ENCODE data around the gene PARD3.

The PARD3 gene

GRCh38 chr10:34612446-34612845, 202.7 kb downstream of the PARD3 start:
- Histone ChIP-seq H3K4me1 (ENCODE audit: control insufficient read depth in 1 of 2, insufficient read depth in 2 of 2, low read length in 2 of 2) (no peaks in the 10 kb centered on the region), H4K91ac (ENCODE audit: low read depth, low read length) (no peak overlapping the region), H4K12ac (ENCODE audit: low read depth, low read length) (no peak overlapping the region), H3K79me1 (ENCODE audit: low read length) (no peaks in the 10 kb centered on the region), H3K14ac (ENCODE audit: low read length) (no peak overlapping the region), H3K79me2 (ENCODE audit: control insufficient read depth, insufficient read depth, low read length, poor library complexity) (no peaks in the 10 kb centered on the region), H3K9ac (ENCODE audit: low read length) (no peak overlapping the region), H3K9me3 (ENCODE audit: insufficient read depth, low read depth, low read length) (no peaks in the 10 kb centered on the region), H2BK5ac (ENCODE audit: low read depth, low read length, poor library complexity) (no peak overlapping the region), H3K36me3 (ENCODE audit: control insufficient read depth in 1 of 2, insufficient read depth in 2 of 2, low read length in 2 of 2) (no peaks in the 10 kb centered on the region), H3K18ac (ENCODE audit: low read length) (no peak overlapping the region), H3K27me3 (ENCODE audit: insufficient read depth, low read length) (no peaks in the 10 kb centered on the region), H4K8ac (ENCODE audit: low read depth, low read length) (no peak overlapping the region), H2BK12ac (ENCODE audit: low read length) (no peak overlapping the region), H3K4ac (ENCODE audit: low read depth, low read length) (no peak overlapping the region), H3K4me3 (ENCODE audit: low read depth, low read length) (no peak overlapping the region), H3K27ac (ENCODE audit: low read depth, low read length) (no peak overlapping the region), H2AFZ (ENCODE audit: insufficient read depth, low read length, poor library complexity) (no peak overlapping the region), H2BK120ac (ENCODE audit: insufficient read depth, low read length, poor library complexity) (no peak overlapping the region), H3K4me2 (ENCODE audit: low read length) (no peak overlapping the region), H2AK5ac (ENCODE audit: low read length) (no peak overlapping the region), H3K23ac (ENCODE audit: low read length) (no peak overlapping the region)
- no CpG with 5 or more reads among the region's 3 CpGs for WGBS (ENCODE audit: extremely low coverage, insufficient coverage, insufficient read length)
- peak in 1 of 2 donors; percentile 13 for DNase-seq

- Histone ChIP-seq H3K4me1 (ENCODE audit: control insufficient read depth in 1 of 2, insufficient read depth in 2 of 2, low read length in 2 of 2) (no peaks in the 10 kb centered on the region), H4K91ac (ENCODE audit: low read depth, low read length) (no peak overlapping the region), H4K12ac (ENCODE audit: low read depth, low read length) (no peak overlapping the region), H3K23ac (ENCODE audit: low read length) (no peak overlapping the region), H2BK12ac (ENCODE audit: low read length) (no peak overlapping the region), H3K9me3 (ENCODE audit: insufficient read depth, low read depth, low read length) (no peaks in the 10 kb centered on the region), H3K4me2 (ENCODE audit: low read length) (no peak overlapping the region), H3K36me3 (ENCODE audit: control insufficient read depth in 1 of 2, insufficient read depth in 2 of 2, low read length in 2 of 2) (no peaks in the 10 kb centered on the region), H3K79me1 (ENCODE audit: low read length) (no peaks in the 10 kb centered on the region), H2BK120ac (ENCODE audit: insufficient read depth, low read length, poor library complexity) (no peak overlapping the region), H3K27ac (ENCODE audit: low read depth, low read length) (no peak overlapping the region), H2AK5ac (ENCODE audit: low read length) (no peak overlapping the region), H3K18ac (ENCODE audit: low read length) (no peak overlapping the region), H4K8ac (ENCODE audit: low read depth, low read length) (no peak overlapping the region), H2BK5ac (ENCODE audit: low read depth, low read length, poor library complexity) (no peak overlapping the region), H3K4me3 (ENCODE audit: low read depth, low read length) (no peak overlapping the region), H3K14ac (ENCODE audit: low read length) (no peak overlapping the region), H2AFZ (ENCODE audit: insufficient read depth, low read length, poor library complexity) (no peak overlapping the region), H3K79me2 (ENCODE audit: control insufficient read depth, insufficient read depth, low read length, poor library complexity) (no peaks in the 10 kb centered on the region), H3K4ac (ENCODE audit: low read depth, low read length) (no peak overlapping the region), H3K9ac (ENCODE audit: low read length) (no peak overlapping the region), H3K27me3 (ENCODE audit: insufficient read depth, low read length) (no peaks in the 10 kb centered on the region)
- no CpG with 5 or more reads among the region's 9 CpGs for WGBS (ENCODE audit: extremely low coverage, insufficient coverage, insufficient read length)
- peak; percentile 74 to 81 for DNase-seq
These were observed 205.7 kb downstream of the PARD3 start for GRCh38 chr10:34609287-34609940.

- no CpG with 5 or more reads among the region's 3 CpGs for WGBS (ENCODE audit: extremely low coverage, insufficient coverage, insufficient read length)
- Histone ChIP-seq H3K27ac (ENCODE audit: low read depth, low read length) (no peak overlapping the region), H2BK120ac (ENCODE audit: insufficient read depth, low read length, poor library complexity) (no peak overlapping the region), H4K8ac (ENCODE audit: low read depth, low read length) (no peak overlapping the region), H3K23ac (ENCODE audit: low read length) (no peak overlapping the region), H3K79me2 (ENCODE audit: control insufficient read depth, insufficient read depth, low read length, poor library complexity) (no peaks in the 10 kb centered on the region), H2AK5ac (ENCODE audit: low read length) (no peak overlapping the region), H3K14ac (ENCODE audit: low read length) (no peak overlapping the region), H3K18ac (ENCODE audit: low read length) (no peak overlapping the region), H3K4me1 (ENCODE audit: control insufficient read depth in 1 of 2, insufficient read depth in 2 of 2, low read length in 2 of 2) (no peaks in the 10 kb centered on the region), H3K36me3 (ENCODE audit: control insufficient read depth in 1 of 2, insufficient read depth in 2 of 2, low read length in 2 of 2) (no peaks in the 10 kb centered on the region), H3K27me3 (ENCODE audit: insufficient read depth, low read length) (no peaks in the 10 kb centered on the region), H3K4me2 (ENCODE audit: low read length) (no peak overlapping the region), H2AFZ (ENCODE audit: insufficient read depth, low read length, poor library complexity) (no peak overlapping the region), H4K91ac (ENCODE audit: low read depth, low read length) (no peak overlapping the region), H3K9me3 (ENCODE audit: insufficient read depth, low read depth, low read length) (no peaks in the 10 kb centered on the region), H4K12ac (ENCODE audit: low read depth, low read length) (no peak overlapping the region), H3K9ac (ENCODE audit: low read length) (no peak overlapping the region), H2BK12ac (ENCODE audit: low read length) (no peak overlapping the region), H3K4me3 (ENCODE audit: low read depth, low read length) (no peak overlapping the region), H2BK5ac (ENCODE audit: low read depth, low read length, poor library complexity) (no peak overlapping the region), H3K79me1 (ENCODE audit: low read length) (no peaks in the 10 kb centered on the region), H3K4ac (ENCODE audit: low read depth, low read length) (no peak overlapping the region)
- DNase-seq: peak in 1 of 2 donors; percentile 31
These were observed 207.2 kb downstream of the PARD3 start for GRCh38 chr10:34607894-34608293.

DNA sequence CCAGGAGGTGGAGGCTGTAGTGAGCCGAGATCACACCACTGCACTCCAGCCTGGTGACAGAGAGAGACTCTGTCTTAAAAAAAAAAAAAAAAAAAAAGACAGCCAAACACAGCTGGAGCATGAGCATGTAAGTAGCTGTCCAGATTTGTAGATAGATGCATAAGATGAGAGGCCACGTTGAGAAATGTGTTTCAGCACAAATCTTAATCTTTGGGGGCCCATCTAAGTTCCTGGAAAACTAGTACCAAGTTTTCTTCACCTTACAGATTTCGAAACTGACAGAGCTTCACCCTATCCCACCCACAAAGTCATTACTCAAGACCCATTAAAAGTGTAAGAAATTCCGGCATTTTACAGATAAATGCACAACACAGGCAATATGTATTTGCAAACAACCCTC, 208.2 kb downstream of the PARD3 start:
- no peak overlapping the region for H3K4ac ChIP-seq (ENCODE audit: low read depth, low read length)
- no peaks in the 10 kb centered on the region for H3K79me2 ChIP-seq (ENCODE audit: control insufficient read depth, insufficient read depth, low read length, poor library complexity)
- no peaks in the 10 kb centered on the region for H3K4me1 ChIP-seq (ENCODE audit: control insufficient read depth in 1 of 2, insufficient read depth in 2 of 2, low read length in 2 of 2)
- H3K9me3 ChIP-seq (ENCODE audit: insufficient read depth, low read depth, low read length): no peaks in the 10 kb centered on the region
- H3K23ac ChIP-seq (ENCODE audit: low read length): no peak overlapping the region
- no peaks in the 10 kb centered on the region for H3K27me3 ChIP-seq (ENCODE audit: insufficient read depth, low read length)
- no peak overlapping the region for H3K4me3 ChIP-seq (ENCODE audit: low read depth, low read length)
- no peaks in the 10 kb centered on the region for H3K79me1 ChIP-seq (ENCODE audit: low read length)
- no peak overlapping the region for H4K91ac ChIP-seq (ENCODE audit: low read depth, low read length)
- no peak overlapping the region for H3K14ac ChIP-seq (ENCODE audit: low read length)
- no CpG with 5 or more reads among the region's 4 CpGs for WGBS (ENCODE audit: extremely low coverage, insufficient coverage, insufficient read length)
- H3K18ac ChIP-seq (ENCODE audit: low read length): no peak overlapping the region
- no peak overlapping the region for H2BK5ac ChIP-seq (ENCODE audit: low read depth, low read length, poor library complexity)
- no peak overlapping the region for H4K12ac ChIP-seq (ENCODE audit: low read depth, low read length)
- H2AFZ ChIP-seq (ENCODE audit: insufficient read depth, low read length, poor library complexity): no peak overlapping the region
- no peaks in the 10 kb centered on the region for H3K36me3 ChIP-seq (ENCODE audit: control insufficient read depth in 1 of 2, insufficient read depth in 2 of 2, low read length in 2 of 2)
- H3K4me2 ChIP-seq (ENCODE audit: low read length): no peak overlapping the region
- no peak overlapping the region for H3K27ac ChIP-seq (ENCODE audit: low read depth, low read length)
- H2AK5ac ChIP-seq (ENCODE audit: low read length): no peak overlapping the region
- H3K9ac ChIP-seq (ENCODE audit: low read length): no peak overlapping the region
- H4K8ac ChIP-seq (ENCODE audit: low read depth, low read length): no peak overlapping the region
- no peak overlapping the region for H2BK12ac ChIP-seq (ENCODE audit: low read length)
- no peak for DNase-seq
- no peak overlapping the region for H2BK120ac ChIP-seq (ENCODE audit: insufficient read depth, low read length, poor library complexity)

Data from trophoblast cell (in vitro differentiated cells and primary cell).